Astrocyte (in vitro differentiated cells and primary cell): ENCODE measurements around the gene DMRTA1.

Experiments
- CTCF ChIP-seq: IDR thresholded peaks from 2 replicates; pipeline ENCODE4 v1.5.1; 2011; ENCODE audit warnings: low read depth, mild to moderate bottlenecking, inconsistent platforms, low read length, moderate library complexity; ENCODE audit not compliant: insufficient read depth
- EZH2 ChIP-seq: IDR thresholded peaks from 2 replicates; pipeline ENCODE4 v1.6.1; 2012; ENCODE audit warnings: mild to moderate bottlenecking, low read length, inconsistent platforms; ENCODE audit not compliant: insufficient read depth

GRCh38 chr9:22405869-22406659 is 40.6 kb upstream of the DMRTA1 start:
- TF ChIP-seq CTCF (no peak), EZH2 (no peak)
